Measurements from ENCODE around the gene KLHL33. TPM values are rescaled to one million over a fixed set of nuclear protein-coding genes. Genes with fewer than 3 reads are reported as not detected.

Gene KLHL33
- polyA plus RNA-seq, 1 experiment: 0.22 TPM

DNA sequence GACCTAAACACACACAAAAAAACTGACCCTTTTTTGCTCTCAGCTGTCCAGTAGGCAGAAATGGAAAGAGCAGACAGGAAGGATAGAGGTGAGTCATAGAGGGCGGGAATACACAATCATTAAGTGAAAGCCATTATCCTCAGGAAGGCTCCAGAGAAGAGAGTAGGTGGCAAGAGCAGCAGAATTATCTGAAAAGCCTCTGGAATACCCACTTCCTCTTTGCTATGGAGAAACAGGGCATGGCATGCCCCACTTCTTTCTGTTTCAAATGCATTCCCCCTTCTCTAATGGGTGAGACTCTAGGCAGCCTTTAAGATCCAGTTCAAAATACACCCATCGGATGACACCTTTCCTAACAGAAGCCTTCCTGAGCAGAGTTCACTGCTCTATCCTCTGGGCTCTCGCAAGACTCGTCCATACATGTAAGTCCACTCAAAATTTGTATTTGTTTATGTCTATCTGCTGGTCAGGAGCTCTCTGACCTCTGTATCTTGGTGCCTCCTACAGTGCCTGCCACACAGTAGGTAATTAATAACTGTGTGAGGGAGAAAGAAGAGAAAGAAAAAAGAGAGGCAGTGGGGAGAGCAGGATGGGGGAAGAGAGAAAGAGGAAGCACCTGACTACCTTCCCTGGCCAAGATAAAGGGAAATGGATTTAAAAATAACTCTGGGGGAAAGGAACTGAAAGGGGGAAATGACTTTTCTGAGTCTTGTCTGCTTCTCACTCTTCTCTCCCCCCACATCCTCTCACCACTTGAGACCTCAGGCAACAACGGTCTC is 8.5 kb downstream of the KLHL33 start:
- TF ChIP-seq, protein P1, sequence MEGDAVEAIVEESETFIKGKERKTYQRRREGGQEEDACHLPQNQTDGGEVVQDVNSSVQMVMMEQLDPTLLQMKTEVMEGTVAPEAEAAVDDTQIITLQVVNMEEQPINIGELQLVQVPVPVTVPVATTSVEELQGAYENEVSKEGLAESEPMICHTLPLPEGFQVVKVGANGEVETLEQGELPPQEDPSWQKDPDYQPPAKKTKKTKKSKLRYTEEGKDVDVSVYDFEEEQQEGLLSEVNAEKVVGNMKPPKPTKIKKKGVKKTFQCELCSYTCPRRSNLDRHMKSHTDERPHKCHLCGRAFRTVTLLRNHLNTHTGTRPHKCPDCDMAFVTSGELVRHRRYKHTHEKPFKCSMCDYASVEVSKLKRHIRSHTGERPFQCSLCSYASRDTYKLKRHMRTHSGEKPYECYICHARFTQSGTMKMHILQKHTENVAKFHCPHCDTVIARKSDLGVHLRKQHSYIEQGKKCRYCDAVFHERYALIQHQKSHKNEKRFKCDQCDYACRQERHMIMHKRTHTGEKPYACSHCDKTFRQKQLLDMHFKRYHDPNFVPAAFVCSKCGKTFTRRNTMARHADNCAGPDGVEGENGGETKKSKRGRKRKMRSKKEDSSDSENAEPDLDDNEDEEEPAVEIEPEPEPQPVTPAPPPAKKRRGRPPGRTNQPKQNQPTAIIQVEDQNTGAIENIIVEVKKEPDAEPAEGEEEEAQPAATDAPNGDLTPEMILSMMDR (IDR thresholded peaks at IDR 0.05; ENCODE audit: insufficient read depth, low read depth, low read length): no peak

DNA sequence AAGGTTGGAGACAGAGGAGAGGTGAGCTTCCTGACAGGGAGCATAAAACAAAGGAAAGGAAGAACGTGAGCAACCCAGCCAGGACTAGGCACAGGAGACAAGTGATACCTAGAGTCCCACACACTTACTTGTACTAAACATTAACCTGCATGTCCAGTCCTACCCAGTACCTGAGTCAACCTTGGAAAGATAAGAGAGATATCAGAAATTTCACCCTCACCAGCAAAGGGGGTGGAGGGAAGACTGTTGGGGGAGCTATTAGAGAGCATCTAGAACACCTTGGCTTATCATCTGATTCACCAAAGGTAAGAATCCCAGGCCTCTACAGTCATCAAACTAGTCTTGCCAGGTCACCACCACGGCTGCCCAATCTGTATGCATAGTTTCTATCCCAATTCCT is 11.1 kb downstream of the KLHL33 start:
- no peak overlapping the region for H3K4me3 ChIP-seq (ENCODE audit: low read depth, low read length)
- no peaks in the 10 kb centered on the region for H3K27me3 ChIP-seq (ENCODE audit: control insufficient read depth, insufficient read depth, low read length)
- CTCF ChIA-PET: interaction anchor here (0.8 to 2.9 kb wide), 2 partner anchors 10 to 37 kb away, joined by 3 to 25 read pairs; partner anchors contain the start of genes PIP4P1 and TEP1
- POLR2A ChIA-PET: no interaction called here
- no peaks in the 10 kb centered on the region for H3K36me3 ChIP-seq (ENCODE audit: control insufficient read depth, insufficient read depth, low read length)
- DNase-seq (ENCODE audit: low read depth): no peak
- TF ChIP-seq, protein P1 (IDR thresholded peaks at IDR 0.05; ENCODE audit: insufficient read depth, low read depth, low read length): no peak

More for the DNA sequence above, 8.5 kb downstream of the KLHL33 start:
- DNase-seq (ENCODE audit: low read depth): no peak
- Histone ChIP-seq H3K36me3 (ENCODE audit: control insufficient read depth, insufficient read depth, low read length) (no peaks in the 10 kb centered on the region), H3K4me3 (ENCODE audit: low read depth, low read length) (no peak overlapping the region), H3K27me3 (ENCODE audit: control insufficient read depth, insufficient read depth, low read length) (no peaks in the 10 kb centered on the region)
- CTCF ChIA-PET: interaction anchor here (3.0 kb wide), 1 partner anchor 12 kb away, joined by 11 read pairs; no protein-coding TSS in a partner anchor
- POLR2A ChIA-PET: no interaction called here

DNA sequence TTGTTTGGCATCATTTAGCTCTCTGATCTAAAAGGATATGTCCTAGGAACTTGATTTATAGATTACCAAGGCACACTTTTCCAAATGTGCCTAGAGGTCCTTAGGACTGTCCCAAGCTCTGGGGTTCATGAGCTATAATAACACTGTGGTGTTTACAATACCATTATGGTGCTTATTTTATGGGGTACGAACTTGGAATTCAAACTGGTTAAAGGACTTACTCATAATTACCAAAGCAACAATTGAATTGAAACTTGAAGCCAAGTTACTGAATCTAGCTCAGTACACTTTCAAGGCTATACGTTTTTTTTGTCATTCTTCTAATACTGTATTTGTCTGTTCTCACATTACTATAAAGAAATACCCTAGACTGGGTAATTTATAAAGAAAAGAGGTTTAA is 13.1 kb downstream of the KLHL33 start:
- Histone ChIP-seq H3K27me3 (ENCODE audit: control insufficient read depth, insufficient read depth, low read length) (no peaks in the 10 kb centered on the region), H3K36me3 (ENCODE audit: control insufficient read depth, insufficient read depth, low read length) (no peaks in the 10 kb centered on the region), H3K4me3 (ENCODE audit: low read depth, low read length) (no peak overlapping the region)
- POLR2A ChIA-PET: no interaction called here
- no peak for DNase-seq (ENCODE audit: low read depth)
- CTCF ChIA-PET: interaction anchor here (0.8 to 1.3 kb wide), 2 partner anchors 12 to 186 kb away, joined by 4 read pairs; no protein-coding TSS in a partner anchor
- TF ChIP-seq, protein P1 (IDR thresholded peaks at IDR 0.05; ENCODE audit: insufficient read depth, low read depth, low read length): no peak

DNA sequence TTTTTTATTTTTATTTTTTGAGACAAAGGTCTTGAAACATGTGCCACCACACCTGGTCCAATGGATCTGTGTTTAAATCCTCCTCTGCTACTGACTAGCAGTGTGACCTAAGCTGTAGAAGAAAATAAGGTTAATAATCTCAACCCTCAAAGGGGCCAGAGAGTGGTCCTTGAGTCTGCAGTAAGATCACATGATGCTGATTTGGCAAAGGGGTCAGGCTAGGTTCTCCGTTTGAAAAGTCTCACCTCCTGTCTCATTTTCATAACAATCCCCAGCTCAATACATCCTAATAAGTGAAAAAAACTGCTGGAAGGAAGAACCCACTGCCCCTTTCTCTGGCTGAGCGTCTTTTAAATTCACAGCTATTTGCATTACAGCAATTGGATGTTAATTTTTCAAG is 14.7 kb downstream of the KLHL33 start:
- POLR2A ChIA-PET: no interaction called here
- Histone ChIP-seq H3K36me3 (ENCODE audit: control insufficient read depth, insufficient read depth, low read length) (no peaks in the 10 kb centered on the region), H3K4me3 (ENCODE audit: low read depth, low read length) (no peak overlapping the region), H3K27me3 (ENCODE audit: control insufficient read depth, insufficient read depth, low read length) (no peaks in the 10 kb centered on the region)
- no peak for DNase-seq (ENCODE audit: low read depth)
- CTCF ChIA-PET: interaction anchor here (1.1 to 1.6 kb wide), 3 partner anchors 8 to 49 kb away, joined by 3 to 5 read pairs (median 4); partner anchors contain the start of gene TEP1
- TF ChIP-seq, protein P1 (IDR thresholded peaks at IDR 0.05; ENCODE audit: insufficient read depth, low read depth, low read length): no peak

DNA sequence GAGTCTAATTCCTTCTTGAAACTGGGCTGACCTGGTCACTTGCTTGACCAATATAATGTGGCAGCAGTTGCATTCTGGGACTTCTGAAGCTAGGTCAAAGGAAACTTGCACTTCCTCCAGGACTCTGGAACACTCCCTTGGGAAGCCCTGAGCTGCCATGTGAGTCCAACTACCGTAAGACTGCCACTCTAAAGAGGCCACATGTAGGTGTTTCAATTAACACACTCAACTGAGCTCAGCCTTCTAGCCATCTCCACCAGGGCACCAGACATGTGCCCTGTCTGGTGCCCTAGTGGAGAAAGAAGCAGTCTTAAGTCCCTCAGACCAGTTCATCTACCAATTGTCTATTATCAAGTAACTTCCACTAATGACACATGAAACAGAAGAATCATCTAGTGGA is 16.5 kb downstream of the KLHL33 start:
- TF ChIP-seq, protein P1 (IDR thresholded peaks at IDR 0.05; ENCODE audit: insufficient read depth, low read depth, low read length): no peak
- H3K27me3 ChIP-seq (ENCODE audit: control insufficient read depth, insufficient read depth, low read length): no peaks in the 10 kb centered on the region
- POLR2A ChIA-PET: no interaction called here
- CTCF ChIA-PET: no interaction called here
- no peaks in the 10 kb centered on the region for H3K36me3 ChIP-seq (ENCODE audit: control insufficient read depth, insufficient read depth, low read length)
- no peak overlapping the region for H3K4me3 ChIP-seq (ENCODE audit: low read depth, low read length)
- DNase-seq (ENCODE audit: low read depth): no peak

Measured in BJ (cell line).